HCT116 (cell line): ENCODE measurements around the gene ADAM23. TPM values are rescaled to one million over a fixed set of nuclear protein-coding genes. Genes with fewer than 3 reads are reported as not detected.

Source experiments
- ATAC-seq: fragments of 200-7000 bp; cut with Tn5 transposase; 2 replicates; pipeline ENCODE4 v1.9.1; 2020; ENCODE audit warnings: mild to moderate bottlenecking, moderate library complexity
- BruUV-seq: library from RNA; stranded (reverse); fragments of 400-500 nt; replicated peaks from 2 replicates; lab custom pipeline; 2021; lab: Mats Ljungman, UMichigan
- CTCF ChIA-PET: fragments of 300-600 bp; sonication (Branson Sonifier 250); formaldehyde crosslinking; loops from one replicate; lab custom pipeline; 2021; ENCODE audit warnings: antibody characterized with exemption; lab: Charles Lee
- POLR2A ChIA-PET: fragments of 300-600, 350-600 bp; sonication (Branson Sonifier 250); formaldehyde crosslinking; loops from one replicate; lab custom pipeline; 2021; ENCODE audit warnings: antibody characterized with exemption; lab: Charles Lee
- RAD21 ChIA-PET, 2 experiments: fragments of 300-600 bp; sonication (Branson Sonifier 250); formaldehyde crosslinking; loops; one replicate each; lab custom pipeline; 2023; ENCODE audit warnings: low total read pairs in 2 of 2; ENCODE audit not compliant: uncharacterized antibody in 2 of 2, unreplicated experiment in 2 of 2, low non-redundant PET in 1 of 2; lab: Charles Lee
- DNase-seq: peaks from one replicate; pipeline ENCODE4 v3.0.0-alpha.2; 2010; ENCODE audit warnings: low read depth, low spot score
- H2AFZ ChIP-seq: fragments of 200-600 bp; shearing (Covaris generic), sonication (generic); 2 replicates; pipeline ENCODE4 v1.6.1; 2017; ENCODE audit warnings: low read depth, mixed run types, mixed read lengths, antibody characterized with exemption, low read length; ENCODE audit not compliant: poor library complexity, severe bottlenecking
- H3K27ac ChIP-seq: 2 replicates; pipeline ENCODE4 v1.5.1; 2012; ENCODE audit warnings: low read depth, low read length
- H3K27me3 ChIP-seq: fragments of 200-600 bp; sonication (generic); 2 replicates; pipeline ENCODE4 v1.6.1; 2016; ENCODE audit warnings: mixed run types, low read length, mixed read lengths; ENCODE audit not compliant: insufficient read depth
- H3K36me3 ChIP-seq, 2 experiments: fragments of 200-500 bp in 1 of 2; fragments of 200-600 bp in 1 of 2; sonication (Bioruptor generic) in 1 of 2; sonication (generic) in 1 of 2; 2 replicates each; pipeline versions ENCODE4 v1.5.1 to v1.6.1; 2014 to 2016; ENCODE audit warnings: low read length in 2 of 2, inconsistent platforms in 1 of 2, mixed read lengths in 1 of 2, mixed run types in 1 of 2; ENCODE audit not compliant: insufficient read depth in 2 of 2, control insufficient read depth in 1 of 2
- H3K4me1 ChIP-seq, 2 experiments: fragments of 200-600 bp in 1 of 2; sonication (generic) in 1 of 2; 2 replicates each; pipeline versions ENCODE4 v1.5.1 to v1.6.1; 2012 to 2017; ENCODE audit warnings: low read length in 2 of 2, inconsistent platforms in 1 of 2, mild to moderate bottlenecking in 1 of 2, mixed read lengths in 1 of 2, mixed run types in 1 of 2, moderate library complexity in 1 of 2; ENCODE audit not compliant: insufficient read depth in 2 of 2, control insufficient read depth in 1 of 2
- H3K4me2 ChIP-seq: fragments of 200-600 bp; sonication (generic); 2 replicates; pipeline ENCODE4 v1.6.1; 2017; ENCODE audit warnings: mixed run types, low read length, mixed read lengths
- H3K4me3 ChIP-seq, 2 experiments: fragments of 200-600 bp in 1 of 2; sonication (generic) in 1 of 2; replicated peaks in 1 of 2; 2 replicates each; pipeline ENCODE4 v1.5.1; 2011 to 2016; ENCODE audit warnings: low read length in 2 of 2, control low read depth in 1 of 2, low read depth in 1 of 2, mild to moderate bottlenecking in 1 of 2, mixed read lengths in 1 of 2, mixed run types in 1 of 2
- H3K79me2 ChIP-seq: fragments of 200-600 bp; sonication (generic); 2 replicates; pipeline ENCODE4 v1.6.1; 2017; ENCODE audit warnings: mild to moderate bottlenecking, mixed run types, low read length, moderate library complexity, mixed read lengths; ENCODE audit not compliant: insufficient read depth
- H3K9ac ChIP-seq: fragments of 200-600 bp; sonication (generic); 2 replicates; pipeline ENCODE4 v1.6.1; 2016; ENCODE audit warnings: low read length, mixed read lengths
- H3K9me2 ChIP-seq: fragments of 200-600 bp; sonication (generic), shearing (Covaris generic); 2 replicates; pipeline ENCODE4 v1.6.1; 2017; ENCODE audit warnings: mixed run types, mild to moderate bottlenecking, moderate library complexity; ENCODE audit not compliant: insufficient read depth
- H3K9me3 ChIP-seq, 2 experiments: fragments of 200-500 bp in 1 of 2; fragments of 200-600 bp in 1 of 2; sonication (Bioruptor generic) in 1 of 2; sonication (generic) in 1 of 2; 2 replicates each; pipeline ENCODE4 v1.6.1; 2014 to 2017; ENCODE audit warnings: low read length in 2 of 2, mixed read lengths in 2 of 2, inconsistent platforms in 1 of 2, low read depth in 1 of 2, mild to moderate bottlenecking in 1 of 2, mixed run types in 1 of 2, moderate library complexity in 1 of 2; ENCODE audit not compliant: control insufficient read depth in 1 of 2, insufficient read depth in 1 of 2
- H4K20me1 ChIP-seq: fragments of 200-600 bp; sonication (generic), shearing (Covaris generic); 2 replicates; pipeline ENCODE4 v1.6.1; 2017; ENCODE audit warnings: mixed run types, mild to moderate bottlenecking, moderate library complexity; ENCODE audit not compliant: insufficient read depth
- CBX3 ChIP-seq: IDR thresholded peaks from 2 replicates; pipeline ENCODE4 v1.6.1; 2012; ENCODE audit warnings: low read depth
- CEBPB ChIP-seq: IDR thresholded peaks from 2 replicates; pipeline ENCODE4 v1.6.1; 2012; ENCODE audit warnings: low read depth
- EGR1 ChIP-seq: IDR thresholded peaks from 2 replicates; pipeline ENCODE4 v1.6.1; 2012; ENCODE audit warnings: low read depth
- ELF1 ChIP-seq: IDR thresholded peaks from 2 replicates; pipeline ENCODE4 v1.6.1; 2012; ENCODE audit warnings: low read depth, borderline replicate concordance
- EZH2 ChIP-seq: fragments of 200-600 bp; sonication (generic); IDR thresholded peaks from 2 replicates; pipeline ENCODE4 v1.6.1; 2017; ENCODE audit warnings: antibody characterized with exemption, mixed run types
- EZH2phosphoT487 ChIP-seq: fragments of 200-600 bp; IDR thresholded peaks from 2 replicates; pipeline ENCODE4 v1.6.1; 2018; ENCODE audit warnings: antibody characterized with exemption, borderline replicate concordance
- FOSL1 ChIP-seq: IDR thresholded peaks from 2 replicates; pipeline ENCODE4 v1.6.1; 2012; ENCODE audit warnings: low read depth
- JUND ChIP-seq: IDR thresholded peaks from 2 replicates; pipeline ENCODE4 v1.6.1; 2012
- POLR2AphosphoS5 ChIP-seq: IDR thresholded peaks from 2 replicates; pipeline ENCODE4 v1.6.1; 2011; ENCODE audit warnings: mild to moderate bottlenecking, low read depth, low read length, moderate library complexity
- RAD21 ChIP-seq: IDR thresholded peaks from 2 replicates; pipeline ENCODE4 v1.6.1; 2012; ENCODE audit warnings: low read depth, mild to moderate bottlenecking
- SRF ChIP-seq: IDR thresholded peaks from 2 replicates; pipeline ENCODE4 v1.6.1; 2012; ENCODE audit warnings: low read depth
- TCF7L2 ChIP-seq: IDR thresholded peaks from 2 replicates; pipeline ENCODE4 v1.7.0; 2011; ENCODE audit warnings: borderline replicate concordance, inconsistent platforms; ENCODE audit not compliant: insufficient read depth, insufficient read length; ENCODE audit errors: extremely low read depth
- YY1 ChIP-seq: IDR thresholded peaks from 2 replicates; pipeline ENCODE4 v1.6.1; 2011; ENCODE audit warnings: low read length, low read depth, moderate library complexity, mild to moderate bottlenecking; ENCODE audit not compliant: insufficient replicate concordance; ENCODE audit errors: extremely low read depth
- ZFX ChIP-seq: fragments of 450-650 bp; IDR thresholded peaks from 2 replicates; pipeline ENCODE4 v1.6.1; 2017
- ZNF274 ChIP-seq: fragments of 200-500 bp; sonication (Bioruptor generic); IDR thresholded peaks from 2 replicates; pipeline ENCODE4 v1.6.1; 2014; ENCODE audit warnings: mild to moderate bottlenecking, low read depth, low read length, inconsistent platforms
- intact Hi-C: fragments of 100-400 bp; cut with micrococcal nuclease; formaldehyde crosslinking; loops from 2 replicates; pipeline ENCODE4 v1.10.0; 2022
- total RNA-seq: library from RNA; stranded (reverse); gene quantifications from one replicate; pipeline ENCODE4 v1.2.1, GENCODE V29; 2021; ENCODE audit not compliant: unreplicated experiment
- TF ChIP-seq, protein P1 (sequence below): IDR thresholded peaks from 2 replicates; pipeline ENCODE4 v1.6.1; 2011; ENCODE audit warnings: mild to moderate bottlenecking, low read length, moderate library complexity; ENCODE audit not compliant: insufficient replicate concordance; ENCODE audit errors: extremely low read depth
- TF ChIP-seq, protein P2 (sequence below), 3 experiments: fragments of 200-600 bp in 1 of 3; sonication (generic) in 1 of 3; IDR thresholded peaks in 2 of 3; conservative IDR thresholded peaks in 1 of 3; 2 replicates each; pipeline ENCODE4 v1.5.1; 2012 to 2017; ENCODE audit warnings: low read depth in 2 of 3, low read length in 2 of 3, antibody characterized with exemption in 1 of 3, borderline replicate concordance in 1 of 3, control low read depth in 1 of 3, mild to moderate bottlenecking in 1 of 3, mixed read lengths in 1 of 3, mixed run types in 1 of 3, moderate library complexity in 1 of 3; ENCODE audit not compliant: insufficient read depth in 1 of 3
- TF ChIP-seq, protein P3 (sequence below): IDR thresholded peaks from 2 replicates; pipeline ENCODE4 v1.6.1; 2012
- TF ChIP-seq, protein P4 (sequence below): IDR thresholded peaks from 2 replicates; pipeline ENCODE4 v1.6.1; 2012

Gene ADAM23
- total RNA-seq, 1 experiment from 2014 or later: 0.10 TPM

DNA sequence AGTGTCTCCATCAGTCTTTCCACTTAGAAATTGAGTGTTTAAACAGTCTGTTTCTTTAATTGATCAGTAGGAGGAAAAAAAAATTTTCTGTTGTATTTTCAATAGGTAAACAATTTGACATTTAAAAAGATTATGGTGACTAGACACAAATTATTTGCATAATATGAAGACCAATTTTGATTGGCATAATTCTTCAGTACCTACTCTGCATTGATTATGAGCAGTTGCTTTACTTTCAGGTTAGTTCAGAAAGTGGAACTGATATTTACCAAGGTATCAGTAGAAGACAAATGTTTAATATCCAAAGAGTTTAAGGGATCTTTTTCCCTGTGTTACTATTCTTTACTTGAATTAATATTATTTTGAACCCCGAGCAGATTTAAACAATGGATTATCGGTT, 2.6 kb downstream of the ADAM23 start (continued):
- TF ChIP-seq, protein P1, sequence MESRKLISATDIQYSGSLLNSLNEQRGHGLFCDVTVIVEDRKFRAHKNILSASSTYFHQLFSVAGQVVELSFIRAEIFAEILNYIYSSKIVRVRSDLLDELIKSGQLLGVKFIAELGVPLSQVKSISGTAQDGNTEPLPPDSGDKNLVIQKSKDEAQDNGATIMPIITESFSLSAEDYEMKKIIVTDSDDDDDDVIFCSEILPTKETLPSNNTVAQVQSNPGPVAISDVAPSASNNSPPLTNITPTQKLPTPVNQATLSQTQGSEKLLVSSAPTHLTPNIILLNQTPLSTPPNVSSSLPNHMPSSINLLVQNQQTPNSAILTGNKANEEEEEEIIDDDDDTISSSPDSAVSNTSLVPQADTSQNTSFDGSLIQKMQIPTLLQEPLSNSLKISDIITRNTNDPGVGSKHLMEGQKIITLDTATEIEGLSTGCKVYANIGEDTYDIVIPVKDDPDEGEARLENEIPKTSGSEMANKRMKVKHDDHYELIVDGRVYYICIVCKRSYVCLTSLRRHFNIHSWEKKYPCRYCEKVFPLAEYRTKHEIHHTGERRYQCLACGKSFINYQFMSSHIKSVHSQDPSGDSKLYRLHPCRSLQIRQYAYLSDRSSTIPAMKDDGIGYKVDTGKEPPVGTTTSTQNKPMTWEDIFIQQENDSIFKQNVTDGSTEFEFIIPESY: no peak
- TF ChIP-seq ZFX (no peak), CEBPB (no peak), EZH2 (no peak)
- TF ChIP-seq, all 23 proteins: peak for 0

DNA sequence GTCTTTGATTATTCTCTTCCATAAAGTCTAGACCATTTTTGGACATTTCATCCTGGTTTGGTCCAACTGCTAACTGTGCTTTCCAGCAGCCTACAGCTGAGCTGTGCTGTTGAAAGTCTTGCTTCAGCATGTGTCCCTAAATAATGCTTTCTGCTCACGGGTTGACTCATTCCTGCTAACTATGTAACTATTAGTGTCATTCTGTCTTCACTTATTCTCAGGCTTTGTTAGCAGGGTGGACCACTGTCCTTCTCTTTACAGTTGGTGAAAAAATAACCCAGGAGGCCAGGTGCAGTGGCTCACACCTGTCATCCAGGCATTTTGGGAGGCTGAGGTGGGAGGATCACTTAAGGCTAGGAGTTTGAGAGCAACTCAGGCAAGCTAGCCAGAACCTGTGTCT, 8.9 kb downstream of the ADAM23 start:
- Histone ChIP-seq H2AFZ (no peak overlapping the region), H3K4me1 (no peaks in the 10 kb centered on the region), H3K4me2 (no peak overlapping the region), H3K36me3 (no peaks in the 10 kb centered on the region), H3K4me3 (no peak overlapping the region), H4K20me1 (no peaks in the 10 kb centered on the region), H3K27ac (no peak overlapping the region), H3K9me3 (no peaks in the 10 kb centered on the region), H3K9me2 (no peaks in the 10 kb centered on the region), H3K9ac (no peak overlapping the region), H3K79me2 (no peaks in the 10 kb centered on the region), H3K27me3 (no peaks in the 10 kb centered on the region)
- RAD21 ChIA-PET: no interaction called here
- CTCF ChIA-PET: no interaction called here
- ATAC-seq (no peak), DNase-seq (no peak)
- BruUV-seq: no TSS peak
- POLR2A ChIA-PET: no interaction called here
- intact Hi-C loops: no loop called here
- TF ChIP-seq EZH2phosphoT487: no peak
- TF ChIP-seq YY1: no peak
- no peak for TF ChIP-seq TCF7L2
- TF ChIP-seq ZNF274: no peak
- TF ChIP-seq POLR2AphosphoS5: no peak
- no peak for TF ChIP-seq CBX3
- TF ChIP-seq ELF1: no peak
- TF ChIP-seq RAD21: no peak
- TF ChIP-seq JUND: no peak
- no peak for TF ChIP-seq SRF
- TF ChIP-seq, protein P2, sequence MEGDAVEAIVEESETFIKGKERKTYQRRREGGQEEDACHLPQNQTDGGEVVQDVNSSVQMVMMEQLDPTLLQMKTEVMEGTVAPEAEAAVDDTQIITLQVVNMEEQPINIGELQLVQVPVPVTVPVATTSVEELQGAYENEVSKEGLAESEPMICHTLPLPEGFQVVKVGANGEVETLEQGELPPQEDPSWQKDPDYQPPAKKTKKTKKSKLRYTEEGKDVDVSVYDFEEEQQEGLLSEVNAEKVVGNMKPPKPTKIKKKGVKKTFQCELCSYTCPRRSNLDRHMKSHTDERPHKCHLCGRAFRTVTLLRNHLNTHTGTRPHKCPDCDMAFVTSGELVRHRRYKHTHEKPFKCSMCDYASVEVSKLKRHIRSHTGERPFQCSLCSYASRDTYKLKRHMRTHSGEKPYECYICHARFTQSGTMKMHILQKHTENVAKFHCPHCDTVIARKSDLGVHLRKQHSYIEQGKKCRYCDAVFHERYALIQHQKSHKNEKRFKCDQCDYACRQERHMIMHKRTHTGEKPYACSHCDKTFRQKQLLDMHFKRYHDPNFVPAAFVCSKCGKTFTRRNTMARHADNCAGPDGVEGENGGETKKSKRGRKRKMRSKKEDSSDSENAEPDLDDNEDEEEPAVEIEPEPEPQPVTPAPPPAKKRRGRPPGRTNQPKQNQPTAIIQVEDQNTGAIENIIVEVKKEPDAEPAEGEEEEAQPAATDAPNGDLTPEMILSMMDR (IDR thresholded peaks at IDR 0.05 in 2 of 3, conservative IDR thresholded peaks at IDR 0.05 in 1 of 3; ENCODE audit: borderline replicate concordance in 1 of 3, insufficient read depth in 1 of 3, low read depth in 2 of 3, low read length in 2 of 3): no peak
- no peak for TF ChIP-seq FOSL1
- TF ChIP-seq, protein P3, sequence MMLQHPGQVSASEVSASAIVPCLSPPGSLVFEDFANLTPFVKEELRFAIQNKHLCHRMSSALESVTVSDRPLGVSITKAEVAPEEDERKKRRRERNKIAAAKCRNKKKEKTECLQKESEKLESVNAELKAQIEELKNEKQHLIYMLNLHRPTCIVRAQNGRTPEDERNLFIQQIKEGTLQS: no peak
- no peak for TF ChIP-seq EGR1
- TF ChIP-seq ZFX: no peak
- no peak for TF ChIP-seq EZH2
- TF ChIP-seq, protein P4, sequence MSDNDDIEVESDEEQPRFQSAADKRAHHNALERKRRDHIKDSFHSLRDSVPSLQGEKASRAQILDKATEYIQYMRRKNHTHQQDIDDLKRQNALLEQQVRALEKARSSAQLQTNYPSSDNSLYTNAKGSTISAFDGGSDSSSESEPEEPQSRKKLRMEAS: no peak
- TF ChIP-seq, protein P1: no peak
